GM12892 (cell line): ENCODE data around the gene EIF1.

Experiments
- POLR2A ChIP-seq: IDR thresholded peaks from 2 replicates; pipeline ENCODE4 v1.6.1; 2011; ENCODE audit warnings: low read depth, low read length, control low read depth
- POLR2AphosphoS5 ChIP-seq: IDR thresholded peaks from 2 replicates; pipeline ENCODE4 v1.6.1; 2011; ENCODE audit warnings: low read depth, low read length, control low read depth
- TAF1 ChIP-seq: IDR thresholded peaks from 2 replicates; pipeline ENCODE4 v1.6.1; 2011; ENCODE audit warnings: low read depth, mild to moderate bottlenecking, control low read depth, low read length, borderline replicate concordance

DNA sequence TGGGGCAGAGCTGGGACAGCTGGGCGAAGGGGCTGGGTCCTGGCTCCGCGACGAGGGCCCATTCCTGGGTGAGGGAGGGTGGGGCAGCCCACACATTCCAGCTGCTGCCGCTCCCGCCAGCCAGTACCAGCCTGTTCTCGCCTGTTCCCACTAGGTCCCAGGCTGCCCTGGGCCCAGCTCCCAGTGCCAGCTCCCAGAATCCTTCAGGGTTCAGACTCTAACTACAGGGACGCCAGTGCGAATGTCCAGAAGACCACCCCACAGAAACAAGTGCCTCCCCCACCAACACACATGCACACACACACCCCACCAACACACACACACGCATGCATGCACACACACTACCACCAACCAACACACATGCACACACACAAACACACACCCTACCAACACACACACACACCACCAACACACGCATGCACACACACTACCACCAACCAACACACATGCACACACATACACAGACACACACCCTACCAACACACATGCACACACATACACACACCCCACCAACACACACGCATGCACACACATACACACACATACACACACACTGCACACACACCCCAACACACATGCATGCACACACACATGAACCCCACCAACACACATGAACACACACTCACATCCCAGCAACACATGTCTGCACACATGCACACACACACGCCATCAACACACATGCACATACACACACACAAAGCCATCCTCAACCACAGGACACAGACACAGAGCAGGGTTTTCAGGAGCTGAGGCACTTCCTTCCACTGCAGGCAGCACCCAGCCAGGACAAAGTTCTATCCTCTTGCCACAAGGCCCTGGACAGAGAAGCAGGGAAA, 36.8 kb upstream of the EIF1 start:
- TF ChIP-seq POLR2A (no peak), POLR2AphosphoS5 (no peak), TAF1 (no peak)
